AG09309 (cell line): ENCODE results near the gene EPRS1.

Source experiments
- DNase-seq: peaks from one replicate; pipeline ENCODE4 v3.0.0-alpha.2; 2010; ENCODE audit warnings: low read depth
- H3K4me3 ChIP-seq: 2 replicates; pipeline ENCODE4 v1.5.1; 2011; ENCODE audit warnings: mild to moderate bottlenecking, low read depth, low read length, moderate library complexity; ENCODE audit not compliant: control insufficient read depth
- CTCF ChIP-seq: IDR thresholded peaks from 2 replicates; pipeline ENCODE4 v1.5.1; 2011; ENCODE audit warnings: mild to moderate bottlenecking, low read depth, low read length, inconsistent platforms; ENCODE audit not compliant: insufficient read depth, control insufficient read depth; ENCODE audit errors: missing control alignments

Gene EPRS1

GRCh38 chr1:220007438-220007837, 38.9 kb downstream of the EPRS1 start:
- no peak overlapping the region for H3K4me3 ChIP-seq
- no peak for DNase-seq
- TF ChIP-seq CTCF, result no peak

- DNase-seq, result no peak
- H3K4me3 ChIP-seq, result no peak overlapping the region
- TF ChIP-seq CTCF, result no peak
Observed at GRCh38 chr1:220005489-220005888, 40.8 kb downstream of the EPRS1 start.

- no peak for DNase-seq
- H3K4me3 ChIP-seq, result no peak overlapping the region
- TF ChIP-seq CTCF, result no peak
Observed at GRCh38 chr1:220003610-220004299, 42.5 kb downstream of the EPRS1 start.

GRCh38 chr1:220003015-220003414, 43.3 kb downstream of the EPRS1 start:
- H3K4me3 ChIP-seq, result no peak overlapping the region
- TF ChIP-seq CTCF, result no peak
- no peak for DNase-seq

- TF ChIP-seq CTCF, result no peak
- no peak overlapping the region for H3K4me3 ChIP-seq
- no peak for DNase-seq
Observed at GRCh38 chr1:220001095-220001501, 45.2 kb downstream of the EPRS1 start.

- no peak for DNase-seq
- TF ChIP-seq CTCF, result no peak
- no peak overlapping the region for H3K4me3 ChIP-seq
Observed at GRCh38 chr1:219999821-220000220, 46.5 kb downstream of the EPRS1 start.
